Activated T-helper 1 cell treated with anti-CD3 and anti-CD28 coated beads, Interleukin-12 subunit alpha, Interleukin-12 subunit beta, Interleukin-2, Interleukin-4 antibody, amounts not matched to agents 30 ng/mL and 10 ng/mL and 1 ng/mL, durations not matched to agents 14 hours and 24 hours and 36 hours (primary cell): ENCODE data around the gene IFNL2. TPM values are rescaled to one million over a fixed set of nuclear protein-coding genes. Genes with fewer than 3 reads are reported as not detected.
"Not testable (repeated sequence)": the region's sequence is repeated elsewhere in the genome, so short reads cannot be mapped to it uniquely, and the experiment has no call there.

Experiments
- DNase-seq: peaks from one replicate; pipeline ENCODE4 v3.0.0; 2021; ENCODE audit warnings: low spot score
- H3K27ac Mint-ChIP-seq: one replicate; pipeline ENCODE4 v1.8.0; 2021; ENCODE audit warnings: mild to moderate bottlenecking, mixed read lengths
- H3K27me3 Mint-ChIP-seq: one replicate; pipeline ENCODE4 v1.8.0; 2022; ENCODE audit warnings: mild to moderate bottlenecking, moderate library complexity, mixed read lengths; ENCODE audit not compliant: insufficient read depth
- H3K36me3 Mint-ChIP-seq: one replicate; pipeline ENCODE4 v1.8.0; 2021; ENCODE audit warnings: low read depth, mixed read lengths
- H3K4me1 Mint-ChIP-seq: one replicate; pipeline ENCODE4 v1.8.0; 2021; ENCODE audit warnings: low read depth, mixed read lengths
- H3K4me3 Mint-ChIP-seq: one replicate; pipeline ENCODE4 v1.8.0; 2021; ENCODE audit warnings: mild to moderate bottlenecking, moderate library complexity, mixed read lengths
- H3K9me3 Mint-ChIP-seq: one replicate; pipeline ENCODE4 v1.8.0; 2021; ENCODE audit warnings: mixed read lengths
- intact Hi-C: fragments of 100-400 bp; cut with micrococcal nuclease; formaldehyde crosslinking; loops from one replicate; pipeline ENCODE4 v1.15.1; 2024
- total RNA-seq: library from RNA; stranded (reverse); gene quantifications from 2 replicates; pipeline ENCODE4 v1.2.3, GENCODE V29; 2022

The IFNL2 gene
- total RNA-seq, 1 donor from 2014 or later, result not detected

GRCh38 chr19:39261704-39262103, 6.5 kb upstream of the IFNL2 start:
- intact Hi-C loops, result no loop called here
- Mint-ChIP-seq H3K27ac (no peak overlapping the region), H3K36me3 (peaks cover 2% of the 10 kb centered on the region), H3K9me3 (no peaks in the 10 kb centered on the region), H3K4me1 (no peaks in the 10 kb centered on the region), H3K27me3 (peaks cover 36% of the 10 kb centered on the region), H3K4me3 (no peak overlapping the region)
- no peak for DNase-seq

GRCh38 chr19:39262496-39262895, 5.7 kb upstream of the IFNL2 start:
- intact Hi-C loops, result no loop called here
- Mint-ChIP-seq H3K4me1 (no peaks in the 10 kb centered on the region), H3K9me3 (no peaks in the 10 kb centered on the region), H3K36me3 (peaks cover 2% of the 10 kb centered on the region), H3K4me3 (no peak overlapping the region), H3K27me3 (peaks cover 35% of the 10 kb centered on the region), H3K27ac (no peak overlapping the region)
- DNase-seq, result no peak

- Mint-ChIP-seq H3K4me1 (no peaks in the 10 kb centered on the region), H3K4me3 (no peak overlapping the region), H3K27ac (no peak overlapping the region), H3K9me3 (no peaks in the 10 kb centered on the region), H3K36me3 (peaks cover 2% of the 10 kb centered on the region), H3K27me3 (peaks cover 35% of the 10 kb centered on the region)
- intact Hi-C loops, result no loop called here
- DNase-seq, result no peak
Observed at GRCh38 chr19:39263912-39264305, 4.3 kb upstream of the IFNL2 start.

- Mint-ChIP-seq H3K9me3 (no peaks in the 10 kb centered on the region), H3K27me3 (peaks cover 37% of the 10 kb centered on the region), H3K27ac (no peak overlapping the region), H3K36me3 (peaks cover 2% of the 10 kb centered on the region), H3K4me1 (no peaks in the 10 kb centered on the region), H3K4me3 (no peak overlapping the region)
- intact Hi-C loops, result no loop called here
- DNase-seq, result no peak
Observed at GRCh38 chr19:39264306-39265290, 3.6 kb upstream of the IFNL2 start.

- no peak for DNase-seq
- peaks cover 38% of the 10 kb centered on the region for H3K27me3 Mint-ChIP-seq
Observed at GRCh38 chr19:39265321-39265916, 2.8 kb upstream of the IFNL2 start.

GRCh38 chr19:39268531-39269223, 481 bp downstream of the IFNL2 start:
- H3K36me3 Mint-ChIP-seq, DNase-seq, H3K9me3 Mint-ChIP-seq, H3K4me1 Mint-ChIP-seq, H3K27ac Mint-ChIP-seq, intact Hi-C loops, H3K4me3 Mint-ChIP-seq: not testable (repeated sequence)
- peaks cover 20% of the 10 kb centered on the region for H3K27me3 Mint-ChIP-seq

More at GRCh38 chr19:39265321-39265916, 2.8 kb upstream of the IFNL2 start:
- intact Hi-C loops, result no loop called here
- no peak overlapping the region for H3K4me3 Mint-ChIP-seq
- peaks cover 2% of the 10 kb centered on the region for H3K36me3 Mint-ChIP-seq
- no peaks in the 10 kb centered on the region for H3K4me1 Mint-ChIP-seq
- H3K9me3 Mint-ChIP-seq, result no peaks in the 10 kb centered on the region
- no peak overlapping the region for H3K27ac Mint-ChIP-seq

- peaks cover 16% of the 10 kb centered on the region for H3K27me3 Mint-ChIP-seq
- DNase-seq, H3K36me3 Mint-ChIP-seq, H3K4me1 Mint-ChIP-seq, intact Hi-C loops, H3K27ac Mint-ChIP-seq, H3K9me3 Mint-ChIP-seq, H3K4me3 Mint-ChIP-seq: not testable (repeated sequence)
Observed at GRCh38 chr19:39269369-39269768, 1.2 kb downstream of the IFNL2 start.

GRCh38 chr19:39270036-39270871, 2.1 kb downstream of the IFNL2 start:
- H3K27ac Mint-ChIP-seq, result no peak overlapping the region
- no peaks in the 10 kb centered on the region for H3K4me1 Mint-ChIP-seq
- no peaks in the 10 kb centered on the region for H3K9me3 Mint-ChIP-seq
- H3K4me3 Mint-ChIP-seq, result no peak overlapping the region
- H3K27me3 Mint-ChIP-seq, result peaks cover 12% of the 10 kb centered on the region
- no peaks in the 10 kb centered on the region for H3K36me3 Mint-ChIP-seq
- no peak for DNase-seq
- intact Hi-C loops, result no loop called here

- H3K27ac Mint-ChIP-seq, H3K4me3 Mint-ChIP-seq, DNase-seq, intact Hi-C loops, H3K36me3 Mint-ChIP-seq, H3K4me1 Mint-ChIP-seq, H3K9me3 Mint-ChIP-seq: not testable (repeated sequence)
- peaks cover 13% of the 10 kb centered on the region for H3K27me3 Mint-ChIP-seq
Observed at GRCh38 chr19:39273859-39274258, 5.7 kb downstream of the IFNL2 start.

- Mint-ChIP-seq H3K9me3 (no peaks in the 10 kb centered on the region), H3K4me1 (no peaks in the 10 kb centered on the region), H3K36me3 (no peaks in the 10 kb centered on the region), H3K27ac (no peak overlapping the region), H3K27me3 (peaks cover 8% of the 10 kb centered on the region), H3K4me3 (no peak overlapping the region)
- no peak for DNase-seq
- intact Hi-C loops, result no loop called here
Observed at GRCh38 chr19:39275578-39275977, 7.4 kb downstream of the IFNL2 start.

GRCh38 chr19:39276740-39277139, 8.5 kb downstream of the IFNL2 start:
- H3K9me3 Mint-ChIP-seq, result no peaks in the 10 kb centered on the region
- H3K27ac Mint-ChIP-seq, result no peak overlapping the region
- no peaks in the 10 kb centered on the region for H3K4me1 Mint-ChIP-seq
- no peak for DNase-seq
- H3K27me3 Mint-ChIP-seq, result peaks cover 7% of the 10 kb centered on the region
- H3K4me3 Mint-ChIP-seq, result no peak overlapping the region
- no peaks in the 10 kb centered on the region for H3K36me3 Mint-ChIP-seq
- intact Hi-C loops, result no loop called here

- H3K27me3 Mint-ChIP-seq, result peaks cover 7% of the 10 kb centered on the region
- DNase-seq, result no peak
- no peaks in the 10 kb centered on the region for H3K4me1 Mint-ChIP-seq
- H3K36me3 Mint-ChIP-seq, result no peaks in the 10 kb centered on the region
- H3K4me3 Mint-ChIP-seq, result no peak overlapping the region
- intact Hi-C loops, result no loop called here
- no peaks in the 10 kb centered on the region for H3K9me3 Mint-ChIP-seq
- no peak overlapping the region for H3K27ac Mint-ChIP-seq
Observed at GRCh38 chr19:39277598-39277997, 9.4 kb downstream of the IFNL2 start.
